Midbrain (tissue), 1 donor: ENCODE results near the gene TANK.
"Not testable (repeated sequence)": the region's sequence is repeated elsewhere in the genome, so short reads cannot be mapped to it uniquely, and the experiment has no call there.

Experiments used
- DNase-seq: peaks from one replicate; lab custom pipeline; 2025; lab: John Stamatoyannopoulos, UW

Gene TANK

GRCh38 chr2:161278564-161279229 lies 118.5 kb downstream of the TANK start:
- DNase-seq = not testable (repeated sequence)

- not testable (repeated sequence) for DNase-seq
Observed at GRCh38 chr2:161279230-161279815, 119.1 kb downstream of the TANK start.

GRCh38 chr2:161280906-161281323 lies 120.7 kb downstream of the TANK start:
- DNase-seq = not testable (repeated sequence)

GRCh38 chr2:161281615-161282310 lies 121.5 kb downstream of the TANK start:
- DNase-seq = not testable (repeated sequence)

DNA sequence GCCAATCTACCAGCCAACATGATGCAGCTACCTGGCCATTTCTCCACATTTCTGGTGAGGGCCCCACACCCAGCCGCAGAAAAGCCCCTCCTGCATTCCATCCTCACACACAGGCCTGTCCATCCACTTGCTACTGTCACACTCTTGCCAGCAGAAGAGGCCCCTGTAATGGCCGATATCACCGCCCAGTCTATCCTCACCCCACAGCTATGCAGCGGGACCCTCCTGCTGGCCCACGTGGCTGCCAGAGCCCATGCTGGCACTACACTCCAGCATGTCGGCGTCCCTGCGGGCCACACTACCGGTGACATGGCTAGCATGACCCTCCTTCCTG lies 122.0 kb downstream of the TANK start:
- not testable (repeated sequence) for DNase-seq

DNA sequence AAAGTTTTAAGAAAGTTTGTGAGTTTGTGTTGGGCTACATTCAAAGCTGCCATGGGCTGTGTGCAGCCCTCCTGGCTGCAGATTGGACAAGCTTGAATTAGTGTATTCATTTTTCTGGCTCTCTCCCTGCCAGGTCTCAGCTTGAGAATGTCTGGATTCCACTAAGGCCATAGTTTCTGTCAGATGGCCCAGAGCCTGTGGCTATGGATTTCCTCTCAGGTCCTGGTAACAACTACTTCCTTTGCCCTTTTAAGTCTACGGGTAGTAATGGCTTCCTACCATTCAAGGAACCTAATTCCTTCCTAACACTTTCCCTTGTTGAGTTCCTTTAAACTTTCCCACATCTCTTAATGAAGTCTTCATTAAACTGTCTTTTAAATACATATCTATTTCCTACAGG lies 123.7 kb downstream of the TANK start:
- DNase-seq = no peak
